Activated T-helper 1 cell treated with anti-CD3 and anti-CD28 coated beads, Interleukin-12 subunit alpha, Interleukin-12 subunit beta, Interleukin-2, Interleukin-4 antibody, amounts not matched to agents 30 ng/mL and 10 ng/mL and 1 ng/mL, durations not matched to agents 14 hours and 24 hours and 36 hours (primary cell): ENCODE results near the gene BCL7B. TPM values are rescaled to one million over a fixed set of nuclear protein-coding genes. Genes with fewer than 3 reads are reported as not detected.
"Not testable (repeated sequence)": the region's sequence is repeated elsewhere in the genome, so short reads cannot be mapped to it uniquely, and the experiment has no call there.

Experiments
- DNase-seq: peaks from one replicate; pipeline ENCODE4 v3.0.0; 2021; ENCODE audit warnings: low spot score
- H3K27ac Mint-ChIP-seq: one replicate; pipeline ENCODE4 v1.8.0; 2021; ENCODE audit warnings: mild to moderate bottlenecking, mixed read lengths
- H3K27me3 Mint-ChIP-seq: one replicate; pipeline ENCODE4 v1.8.0; 2022; ENCODE audit warnings: mild to moderate bottlenecking, moderate library complexity, mixed read lengths; ENCODE audit not compliant: insufficient read depth
- H3K36me3 Mint-ChIP-seq: one replicate; pipeline ENCODE4 v1.8.0; 2021; ENCODE audit warnings: low read depth, mixed read lengths
- H3K4me1 Mint-ChIP-seq: one replicate; pipeline ENCODE4 v1.8.0; 2021; ENCODE audit warnings: low read depth, mixed read lengths
- H3K4me3 Mint-ChIP-seq: one replicate; pipeline ENCODE4 v1.8.0; 2021; ENCODE audit warnings: mild to moderate bottlenecking, moderate library complexity, mixed read lengths
- H3K9me3 Mint-ChIP-seq: one replicate; pipeline ENCODE4 v1.8.0; 2021; ENCODE audit warnings: mixed read lengths
- intact Hi-C: fragments of 100-400 bp; cut with micrococcal nuclease; formaldehyde crosslinking; loops from one replicate; pipeline ENCODE4 v1.15.1; 2024
- total RNA-seq: library from RNA; stranded (reverse); gene quantifications from 2 replicates; pipeline ENCODE4 v1.2.3, GENCODE V29; 2022

Gene BCL7B
- total RNA-seq, 1 donor from 2014 or later = 86.0 TPM

GRCh38 chr7:73495507-73495906 is 62.0 kb downstream of the BCL7B start:
- H3K4me3 Mint-ChIP-seq, H3K9me3 Mint-ChIP-seq, H3K27ac Mint-ChIP-seq, intact Hi-C loops, H3K4me1 Mint-ChIP-seq, DNase-seq, H3K27me3 Mint-ChIP-seq: not testable (repeated sequence)
- peaks cover 56% of the 10 kb centered on the region for H3K36me3 Mint-ChIP-seq

- H3K9me3 Mint-ChIP-seq = no peaks in the 10 kb centered on the region
- H3K27me3 Mint-ChIP-seq = no peaks in the 10 kb centered on the region
- peaks cover 11% of the 10 kb centered on the region for H3K4me1 Mint-ChIP-seq
- no peak overlapping the region for H3K4me3 Mint-ChIP-seq
- DNase-seq = no peak
- H3K36me3 Mint-ChIP-seq = peaks cover 46% of the 10 kb centered on the region
- intact Hi-C loops = no loop called here
- no peak overlapping the region for H3K27ac Mint-ChIP-seq
Measured at GRCh38 chr7:73489976-73490375, 67.5 kb downstream of the BCL7B start.

- Mint-ChIP-seq H3K4me3 (no peak overlapping the region), H3K9me3 (no peaks in the 10 kb centered on the region), H3K27ac (peak overlapping the region; percentile 34), H3K36me3 (peaks cover 39% of the 10 kb centered on the region), H3K4me1 (peaks cover 16% of the 10 kb centered on the region), H3K27me3 (no peaks in the 10 kb centered on the region)
- no peak for DNase-seq
- intact Hi-C loops = no loop called here
Measured at GRCh38 chr7:73487486-73487885, 70.0 kb downstream of the BCL7B start.

Other genes starting within 250 kb of the BCL7B start
- gene NSUN5, start 248.9 kb downstream of the BCL7B start, total RNA-seq = 70.3 and 74.8 TPM in 2 replicates
- not detected in 2 replicates for gene TRIM50, start 229.6 kb downstream of the BCL7B start, total RNA-seq
- not detected in 2 replicates for gene FKBP6, start 229.5 kb downstream of the BCL7B start, total RNA-seq
- 0.54 and 0.67 TPM in 2 replicates for gene FZD9, start 123.9 kb downstream of the BCL7B start, total RNA-seq
- 110 and 111 TPM in 2 replicates for gene BAZ1B, start 35.4 kb downstream of the BCL7B start, total RNA-seq
- gene TBL2, start 20.9 kb upstream of the BCL7B start, total RNA-seq = 46.5 and 48.2 TPM in 2 replicates
- gene MLXIPL, start 66.8 kb upstream of the BCL7B start, total RNA-seq = not detected in 2 replicates
- gene VPS37D, start 110.1 kb upstream of the BCL7B start, total RNA-seq = 0.18 and 0.34 TPM in 2 replicates
- 11.2 and 11.6 TPM in 2 replicates for gene DNAJC30, start 125.8 kb upstream of the BCL7B start, total RNA-seq
- gene BUD23, start 125.9 kb upstream of the BCL7B start, total RNA-seq = 128 and 138 TPM in 2 replicates
- 24.9 and 26.7 TPM in 2 replicates for gene STX1A, start 162.0 kb upstream of the BCL7B start, total RNA-seq
- 18.9 and 24.3 TPM in 2 replicates for gene ABHD11, start 181.1 kb upstream of the BCL7B start, total RNA-seq
- gene CLDN3, start 212.6 kb upstream of the BCL7B start, total RNA-seq = not detected in 2 replicates